ENCODE data around the gene RHOU.

DNA sequence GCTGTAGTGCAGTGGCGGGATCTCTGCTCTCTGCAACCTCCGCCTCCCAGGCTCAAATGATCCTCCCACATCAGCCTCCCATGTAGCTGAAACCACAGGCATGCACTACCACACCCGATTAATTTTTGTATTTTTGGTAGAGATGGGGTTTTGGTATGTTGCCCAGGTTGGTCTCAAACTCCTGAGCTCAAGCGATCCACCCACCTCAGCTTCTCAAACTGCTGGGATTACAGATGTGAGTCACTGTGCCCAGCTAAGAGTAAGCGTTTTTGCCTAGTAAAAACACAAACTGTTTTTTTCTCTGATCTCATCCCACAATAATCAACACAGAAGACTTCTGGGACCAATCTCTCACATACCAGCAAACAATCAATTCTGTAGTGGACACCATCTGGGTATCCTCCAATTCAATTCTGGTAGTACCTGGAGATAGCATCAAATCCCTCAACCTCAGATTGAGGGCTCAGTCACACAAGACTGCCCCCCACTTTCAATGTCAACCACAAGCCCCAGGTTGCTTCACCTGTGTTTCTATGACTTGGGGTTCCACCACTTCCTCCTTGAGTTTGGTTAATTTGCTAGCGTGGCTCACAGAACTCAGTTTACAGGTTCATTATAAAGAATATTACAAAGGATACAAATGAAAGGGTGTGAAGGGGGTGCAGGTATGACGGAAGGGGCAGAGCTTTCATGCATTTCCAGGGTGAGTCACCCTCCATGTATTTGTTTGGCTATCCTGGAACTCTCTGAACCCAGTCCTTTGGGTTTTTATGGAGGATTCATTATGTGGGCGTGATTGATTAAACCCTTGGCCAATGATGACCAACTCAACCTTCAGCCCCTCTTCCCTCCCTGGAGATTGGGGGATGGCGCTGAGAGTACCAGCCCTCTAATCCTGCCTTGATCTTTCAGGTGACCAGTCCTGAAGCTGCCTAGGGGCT, 40.0 kb upstream of the RHOU start:
- TF ChIP-seq, protein P1, sequence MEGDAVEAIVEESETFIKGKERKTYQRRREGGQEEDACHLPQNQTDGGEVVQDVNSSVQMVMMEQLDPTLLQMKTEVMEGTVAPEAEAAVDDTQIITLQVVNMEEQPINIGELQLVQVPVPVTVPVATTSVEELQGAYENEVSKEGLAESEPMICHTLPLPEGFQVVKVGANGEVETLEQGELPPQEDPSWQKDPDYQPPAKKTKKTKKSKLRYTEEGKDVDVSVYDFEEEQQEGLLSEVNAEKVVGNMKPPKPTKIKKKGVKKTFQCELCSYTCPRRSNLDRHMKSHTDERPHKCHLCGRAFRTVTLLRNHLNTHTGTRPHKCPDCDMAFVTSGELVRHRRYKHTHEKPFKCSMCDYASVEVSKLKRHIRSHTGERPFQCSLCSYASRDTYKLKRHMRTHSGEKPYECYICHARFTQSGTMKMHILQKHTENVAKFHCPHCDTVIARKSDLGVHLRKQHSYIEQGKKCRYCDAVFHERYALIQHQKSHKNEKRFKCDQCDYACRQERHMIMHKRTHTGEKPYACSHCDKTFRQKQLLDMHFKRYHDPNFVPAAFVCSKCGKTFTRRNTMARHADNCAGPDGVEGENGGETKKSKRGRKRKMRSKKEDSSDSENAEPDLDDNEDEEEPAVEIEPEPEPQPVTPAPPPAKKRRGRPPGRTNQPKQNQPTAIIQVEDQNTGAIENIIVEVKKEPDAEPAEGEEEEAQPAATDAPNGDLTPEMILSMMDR (conservative IDR thresholded peaks at IDR 0.05; ENCODE audit: low read depth in 2 of 2): no peak
- TF ChIP-seq EZH2 (IDR thresholded peaks at IDR 0.05; ENCODE audit: low read depth, unreplicated experiment) (no peak), CREB1 (CRISPR knock-in tag; IDR thresholded peaks at IDR 0.05; ENCODE audit: low read depth) (no peak)
